GM21529 (cell line): ENCODE measurements around the gene DLGAP1.
"Not testable (repeated sequence)": the region's sequence is repeated elsewhere in the genome, so short reads cannot be mapped to it uniquely, and the experiment has no call there.

Experiments
- ATAC-seq: cut with Tn5 transposase; IDR thresholded peaks from one replicate; pipeline ENCODE4 v1.9.1; 2021; ENCODE audit not compliant: unreplicated experiment

DLGAP1 gene

GRCh38 chr18:3710712-3711301 lies 744.3 kb downstream of the DLGAP1 start:
- ATAC-seq, result no peak

GRCh38 chr18:3709205-3709604 lies 745.9 kb downstream of the DLGAP1 start:
- no peak for ATAC-seq

GRCh38 chr18:3706279-3707097 lies 748.6 kb downstream of the DLGAP1 start:
- ATAC-seq, result no peak

- no peak for ATAC-seq
These were observed 750.4 kb downstream of the DLGAP1 start for GRCh38 chr18:3704556-3705344.

- no peak for ATAC-seq
These were observed 751.4 kb downstream of the DLGAP1 start for GRCh38 chr18:3703732-3704176.

GRCh38 chr18:3699707-3700567 lies 755.2 kb downstream of the DLGAP1 start:
- not testable (repeated sequence) for ATAC-seq

- not testable (repeated sequence) for ATAC-seq
These were observed 760.9 kb downstream of the DLGAP1 start for GRCh38 chr18:3694030-3694778.

- no peak for ATAC-seq
These were observed 761.7 kb downstream of the DLGAP1 start for GRCh38 chr18:3693410-3693809.

- no peak for ATAC-seq
These were observed 762.4 kb downstream of the DLGAP1 start for GRCh38 chr18:3692691-3693090.

- no peak for ATAC-seq
These were observed 762.9 kb downstream of the DLGAP1 start for GRCh38 chr18:3692113-3692621.

- no peak for ATAC-seq
These were observed 763.4 kb downstream of the DLGAP1 start for GRCh38 chr18:3691705-3692104.

GRCh38 chr18:3690764-3691066 lies 764.4 kb downstream of the DLGAP1 start:
- no peak for ATAC-seq

GRCh38 chr18:3689986-3690763 lies 764.9 kb downstream of the DLGAP1 start:
- no peak for ATAC-seq

- no peak for ATAC-seq
These were observed 766.0 kb downstream of the DLGAP1 start for GRCh38 chr18:3689091-3689490.

GRCh38 chr18:3688690-3689089 lies 766.4 kb downstream of the DLGAP1 start:
- no peak for ATAC-seq

- ATAC-seq, result no peak
These were observed 771.6 kb downstream of the DLGAP1 start for GRCh38 chr18:3683483-3683882.

- ATAC-seq, result no peak
These were observed 773.0 kb downstream of the DLGAP1 start for GRCh38 chr18:3682061-3682460.

GRCh38 chr18:3679241-3679640 lies 775.9 kb downstream of the DLGAP1 start:
- ATAC-seq, result no peak

- no peak for ATAC-seq
These were observed 779.1 kb downstream of the DLGAP1 start for GRCh38 chr18:3675994-3676393.
